OCI-LY1 (cell line): ENCODE measurements around the gene TMEM9.

ENCODE experiments used
- EZH2 ChIP-seq: fragments of 200-600 bp; sonication (generic), shearing (Covaris generic); IDR thresholded peaks from 2 replicates; pipeline ENCODE4 v1.8.0; 2017; ENCODE audit warnings: borderline replicate concordance, mixed run types, mild to moderate bottlenecking, antibody characterized with exemption, low read length, moderate library complexity, mixed read lengths
- TF ChIP-seq, protein P1 (sequence below): fragments of 200-600 bp; sonication (generic), shearing (Covaris generic); IDR thresholded peaks from 2 replicates; pipeline ENCODE4 v1.5.1; 2017; ENCODE audit warnings: mild to moderate bottlenecking, antibody characterized with exemption, low read length, moderate library complexity, mixed read lengths

DNA sequence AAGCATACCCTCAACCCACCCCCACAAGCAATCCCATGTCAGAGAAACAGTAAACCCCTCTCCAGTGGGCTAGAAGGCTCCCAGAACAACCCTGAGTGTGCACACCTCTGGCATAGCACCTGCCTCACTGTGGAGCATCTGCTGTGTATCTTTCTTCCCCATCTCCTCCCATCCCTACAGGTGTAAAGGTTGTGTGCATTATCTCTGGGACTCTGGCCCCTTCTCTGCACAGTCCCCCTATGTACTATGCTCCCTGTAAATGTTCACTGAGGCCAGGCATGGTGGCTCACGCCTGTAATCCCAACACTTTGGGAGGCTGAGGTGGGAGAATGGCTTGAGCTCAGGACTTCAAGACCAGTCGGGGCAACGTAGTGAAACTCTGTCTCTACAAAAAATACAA lies 41.3 kb downstream of the TMEM9 start:
- no peak for TF ChIP-seq EZH2
- TF ChIP-seq, protein P1, sequence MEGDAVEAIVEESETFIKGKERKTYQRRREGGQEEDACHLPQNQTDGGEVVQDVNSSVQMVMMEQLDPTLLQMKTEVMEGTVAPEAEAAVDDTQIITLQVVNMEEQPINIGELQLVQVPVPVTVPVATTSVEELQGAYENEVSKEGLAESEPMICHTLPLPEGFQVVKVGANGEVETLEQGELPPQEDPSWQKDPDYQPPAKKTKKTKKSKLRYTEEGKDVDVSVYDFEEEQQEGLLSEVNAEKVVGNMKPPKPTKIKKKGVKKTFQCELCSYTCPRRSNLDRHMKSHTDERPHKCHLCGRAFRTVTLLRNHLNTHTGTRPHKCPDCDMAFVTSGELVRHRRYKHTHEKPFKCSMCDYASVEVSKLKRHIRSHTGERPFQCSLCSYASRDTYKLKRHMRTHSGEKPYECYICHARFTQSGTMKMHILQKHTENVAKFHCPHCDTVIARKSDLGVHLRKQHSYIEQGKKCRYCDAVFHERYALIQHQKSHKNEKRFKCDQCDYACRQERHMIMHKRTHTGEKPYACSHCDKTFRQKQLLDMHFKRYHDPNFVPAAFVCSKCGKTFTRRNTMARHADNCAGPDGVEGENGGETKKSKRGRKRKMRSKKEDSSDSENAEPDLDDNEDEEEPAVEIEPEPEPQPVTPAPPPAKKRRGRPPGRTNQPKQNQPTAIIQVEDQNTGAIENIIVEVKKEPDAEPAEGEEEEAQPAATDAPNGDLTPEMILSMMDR = no peak
